ENCODE measurements around the gene TMEM91. TPM values are rescaled to one million over a fixed set of nuclear protein-coding genes. Genes with fewer than 3 reads are reported as not detected.
A peak's percentile ranks its signal among the peaks of the same experiment; 100 is the strongest.

Gene TMEM91
- total and polyA plus RNA-seq, 9 of the 15 experiments (the other 6 are each of a cell fraction or from before 2014, with no cell fraction given): 1.2 to 5.2 (median 2.7) TPM

GRCh38 chr19:41397086-41398049, 21.0 kb downstream of the TMEM91 start, which contains the start of the genes BCKDHA and EXOSC5 (continued):
- TF ChIP-seq GTF3C2 (IDR thresholded peaks at IDR 0.05; ENCODE audit: borderline replicate concordance, extremely low read depth, insufficient read length) (no peak), ERF (CRISPR knock-in tag; IDR thresholded peaks at IDR 0.05) (no peak), ZNF124 (CRISPR knock-in tag; IDR thresholded peaks at IDR 0.05) (no peak), ZNF121 (CRISPR knock-in tag; conservative IDR thresholded peaks at IDR 0.05) (no peak), GATA2 (CRISPR knock-in tag; IDR thresholded peaks at IDR 0.05) (no peak), ARHGAP35 (IDR thresholded peaks at IDR 0.05; ENCODE audit: partially characterized antibody) (no peak), RBM39 (optimal IDR thresholded peaks at IDR 0.05; ENCODE audit: low read depth, low read length) (no peak), MYBL2 (IDR thresholded peaks at IDR 0.05; ENCODE audit: low read depth) (no peak), MYBL2 (CRISPR knock-in tag; IDR thresholded peaks at IDR 0.05; ENCODE audit: borderline replicate concordance) (no peak), YY1 (IDR thresholded peaks at IDR 0.05; ENCODE audit: borderline replicate concordance in 1 of 3, control insufficient read depth in 1 of 3, extremely low read depth in 1 of 3, insufficient read depth in 3 of 3, insufficient read length in 1 of 3, insufficient replicate concordance in 2 of 3, low read depth in 1 of 3, low read length in 2 of 3) (peak; percentile 77 to 94 (median 93)), SMARCC2 (IDR thresholded peaks at IDR 0.05; ENCODE audit: low read depth) (no peak), ZNF785 (CRISPR knock-in tag; IDR thresholded peaks at IDR 0.05) (no peak), PCBP1 (IDR thresholded peaks at IDR 0.05; ENCODE audit: low read depth, low read length, poor library complexity, severe bottlenecking) (no peak), NR2C2 (CRISPR knock-in tag; IDR thresholded peaks at IDR 0.05) (no peak), NR2C2 (tag; IDR thresholded peaks at IDR 0.05) (peak; percentile 40; the same call in 1 of the 2 replicates), ZBTB1 (CRISPR knock-in tag; IDR thresholded peaks at IDR 0.05; ENCODE audit: borderline replicate concordance, low read depth) (no peak), SMAD4 (CRISPR knock-in tag; conservative IDR thresholded peaks at IDR 0.05) (peak; percentile 53), CAMTA2 (CRISPR knock-in tag; conservative IDR thresholded peaks at IDR 0.05) (no peak), ZSCAN32 (CRISPR knock-in tag; IDR thresholded peaks at IDR 0.05) (0 out of 2 replicates have a peak, but pooled peaks have one; percentile 36)
- TF ChIP-seq, protein P1, sequence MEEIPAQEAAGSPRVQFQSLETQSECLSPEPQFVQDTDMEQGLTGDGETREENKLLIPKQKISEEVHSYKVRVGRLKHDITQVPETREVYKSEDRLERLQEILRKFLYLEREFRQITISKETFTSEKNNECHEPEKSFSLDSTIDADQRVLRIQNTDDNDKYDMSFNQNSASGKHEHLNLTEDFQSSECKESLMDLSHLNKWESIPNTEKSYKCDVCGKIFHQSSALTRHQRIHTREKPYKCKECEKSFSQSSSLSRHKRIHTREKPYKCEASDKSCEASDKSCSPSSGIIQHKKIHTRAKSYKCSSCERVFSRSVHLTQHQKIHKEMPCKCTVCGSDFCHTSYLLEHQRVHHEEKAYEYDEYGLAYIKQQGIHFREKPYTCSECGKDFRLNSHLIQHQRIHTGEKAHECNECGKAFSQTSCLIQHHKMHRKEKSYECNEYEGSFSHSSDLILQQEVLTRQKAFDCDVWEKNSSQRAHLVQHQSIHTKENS (CRISPR knock-in tag; IDR thresholded peaks at IDR 0.05): no peak
- TF ChIP-seq, protein P2, sequence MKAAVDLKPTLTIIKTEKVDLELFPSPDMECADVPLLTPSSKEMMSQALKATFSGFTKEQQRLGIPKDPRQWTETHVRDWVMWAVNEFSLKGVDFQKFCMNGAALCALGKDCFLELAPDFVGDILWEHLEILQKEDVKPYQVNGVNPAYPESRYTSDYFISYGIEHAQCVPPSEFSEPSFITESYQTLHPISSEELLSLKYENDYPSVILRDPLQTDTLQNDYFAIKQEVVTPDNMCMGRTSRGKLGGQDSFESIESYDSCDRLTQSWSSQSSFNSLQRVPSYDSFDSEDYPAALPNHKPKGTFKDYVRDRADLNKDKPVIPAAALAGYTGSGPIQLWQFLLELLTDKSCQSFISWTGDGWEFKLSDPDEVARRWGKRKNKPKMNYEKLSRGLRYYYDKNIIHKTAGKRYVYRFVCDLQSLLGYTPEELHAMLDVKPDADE (conservative IDR thresholded peaks at IDR 0.05; ENCODE audit: control insufficient read depth, low read depth, low read length): peak; percentile 87

All from K562 (cell line).